ENCODE measurements around the gene ADARB2.

- TF ChIP-seq, protein P1, sequence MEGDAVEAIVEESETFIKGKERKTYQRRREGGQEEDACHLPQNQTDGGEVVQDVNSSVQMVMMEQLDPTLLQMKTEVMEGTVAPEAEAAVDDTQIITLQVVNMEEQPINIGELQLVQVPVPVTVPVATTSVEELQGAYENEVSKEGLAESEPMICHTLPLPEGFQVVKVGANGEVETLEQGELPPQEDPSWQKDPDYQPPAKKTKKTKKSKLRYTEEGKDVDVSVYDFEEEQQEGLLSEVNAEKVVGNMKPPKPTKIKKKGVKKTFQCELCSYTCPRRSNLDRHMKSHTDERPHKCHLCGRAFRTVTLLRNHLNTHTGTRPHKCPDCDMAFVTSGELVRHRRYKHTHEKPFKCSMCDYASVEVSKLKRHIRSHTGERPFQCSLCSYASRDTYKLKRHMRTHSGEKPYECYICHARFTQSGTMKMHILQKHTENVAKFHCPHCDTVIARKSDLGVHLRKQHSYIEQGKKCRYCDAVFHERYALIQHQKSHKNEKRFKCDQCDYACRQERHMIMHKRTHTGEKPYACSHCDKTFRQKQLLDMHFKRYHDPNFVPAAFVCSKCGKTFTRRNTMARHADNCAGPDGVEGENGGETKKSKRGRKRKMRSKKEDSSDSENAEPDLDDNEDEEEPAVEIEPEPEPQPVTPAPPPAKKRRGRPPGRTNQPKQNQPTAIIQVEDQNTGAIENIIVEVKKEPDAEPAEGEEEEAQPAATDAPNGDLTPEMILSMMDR (IDR thresholded peaks at IDR 0.05): no peak
- TF ChIP-seq POLR2A (IDR thresholded peaks at IDR 0.05): no peak
- TF ChIP-seq POLR2AphosphoS5 (IDR thresholded peaks at IDR 0.05): no peak
These were observed 245.4 kb downstream of the ADARB2 start for GRCh38 chr10:1491901-1492300.
